Stimulated activated CD4-positive, alpha-beta T cell treated with anti-CD3 and anti-CD28 coated beads, Interleukin-12 subunit alpha, Interleukin-12 subunit beta, amount 100 ng/mL, for 48 hours (primary cell): ENCODE data around the gene MXRA8.
"Not testable (repeated sequence)": the region's sequence is repeated elsewhere in the genome, so short reads cannot be mapped to it uniquely, and the experiment has no call there.

Source experiments
- DNase-seq, 3 donors: peaks; one replicate each; pipeline ENCODE4 v3.0.0-alpha.2; 2020; ENCODE audit warnings: low read depth in 2 of 3, low spot score in 1 of 3

MXRA8 gene

DNA sequence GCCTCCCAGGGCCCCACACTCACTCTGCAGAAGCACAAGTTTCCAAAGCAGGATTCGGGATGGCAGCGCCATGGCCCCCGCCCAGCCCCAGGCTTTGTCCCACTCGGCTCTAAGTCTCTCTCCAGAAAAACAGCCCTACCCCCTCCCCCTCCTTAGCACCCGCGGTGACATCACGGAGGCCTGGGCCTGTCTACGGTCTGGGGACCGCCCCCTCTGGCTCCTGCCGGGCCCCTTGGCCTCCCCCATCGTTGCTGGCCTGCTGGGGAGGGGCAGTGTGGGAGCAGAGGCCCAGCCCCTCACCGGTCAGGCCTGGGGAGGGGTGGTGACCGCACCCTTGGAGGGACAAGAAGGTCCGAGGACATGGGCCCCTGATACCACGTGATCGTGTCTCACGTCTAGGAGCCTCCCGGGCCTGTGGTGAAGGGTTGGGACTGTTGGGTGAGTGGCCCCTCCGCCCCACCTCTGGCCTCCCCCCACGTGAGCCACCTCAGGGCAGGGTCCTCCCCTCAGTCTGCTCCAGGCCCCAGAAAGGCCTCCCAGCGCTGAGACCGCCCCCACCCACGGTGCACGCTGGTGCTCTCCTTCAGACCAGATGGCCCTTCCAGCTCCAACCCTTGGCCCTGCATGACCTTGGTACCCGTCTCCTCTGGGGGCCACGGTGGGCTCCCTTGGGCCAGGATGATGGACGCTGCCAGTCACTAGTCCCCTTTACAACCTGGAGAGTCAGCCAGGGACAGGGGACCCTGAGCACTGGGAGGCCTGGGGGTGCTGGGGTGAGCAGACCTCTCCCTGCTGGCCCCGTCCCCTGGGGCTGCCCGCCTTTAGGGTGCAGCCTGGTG lies at the start of gene MXRA8:
Gene MXRA8 (minus strand): TSS at position 123 of the 839 bp plus-strand sequence. CDS start 51 bp downstream, at position 72.
- no peak for DNase-seq

DNA sequence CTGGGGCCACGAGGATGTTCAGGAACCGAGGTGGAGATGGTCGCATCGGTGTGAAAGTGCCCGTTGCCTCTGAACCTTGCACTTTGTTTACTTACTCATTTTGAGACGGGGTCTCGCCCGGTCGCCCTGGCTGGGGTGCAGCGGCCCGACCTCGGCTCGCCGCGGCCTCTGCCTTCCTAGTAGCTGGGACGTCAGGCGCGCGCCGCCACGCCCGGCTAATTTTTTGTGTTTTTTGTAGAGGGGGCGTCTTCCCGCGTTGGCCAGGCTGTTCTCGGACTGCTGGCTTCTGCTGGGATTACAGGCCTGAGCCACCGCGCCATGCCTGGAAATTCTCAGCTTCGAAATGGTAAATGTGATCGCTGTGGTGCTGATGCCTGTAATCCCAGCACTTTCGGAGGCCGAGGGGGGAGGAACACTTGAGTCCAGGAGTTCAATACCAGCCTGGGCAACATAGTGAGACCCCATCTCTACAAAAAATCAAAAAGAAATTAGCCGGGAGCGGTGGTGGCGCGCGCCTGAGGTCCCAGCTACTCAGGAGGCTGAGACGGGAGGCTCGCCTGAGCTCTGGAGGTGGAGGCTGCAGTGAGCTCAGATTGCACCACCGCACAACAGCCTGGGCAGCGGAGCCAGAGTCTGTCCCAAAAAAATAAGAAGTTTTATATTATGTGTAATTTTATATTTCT lies 49.4 kb upstream of the MXRA8 start:
- no peak for DNase-seq

DNA sequence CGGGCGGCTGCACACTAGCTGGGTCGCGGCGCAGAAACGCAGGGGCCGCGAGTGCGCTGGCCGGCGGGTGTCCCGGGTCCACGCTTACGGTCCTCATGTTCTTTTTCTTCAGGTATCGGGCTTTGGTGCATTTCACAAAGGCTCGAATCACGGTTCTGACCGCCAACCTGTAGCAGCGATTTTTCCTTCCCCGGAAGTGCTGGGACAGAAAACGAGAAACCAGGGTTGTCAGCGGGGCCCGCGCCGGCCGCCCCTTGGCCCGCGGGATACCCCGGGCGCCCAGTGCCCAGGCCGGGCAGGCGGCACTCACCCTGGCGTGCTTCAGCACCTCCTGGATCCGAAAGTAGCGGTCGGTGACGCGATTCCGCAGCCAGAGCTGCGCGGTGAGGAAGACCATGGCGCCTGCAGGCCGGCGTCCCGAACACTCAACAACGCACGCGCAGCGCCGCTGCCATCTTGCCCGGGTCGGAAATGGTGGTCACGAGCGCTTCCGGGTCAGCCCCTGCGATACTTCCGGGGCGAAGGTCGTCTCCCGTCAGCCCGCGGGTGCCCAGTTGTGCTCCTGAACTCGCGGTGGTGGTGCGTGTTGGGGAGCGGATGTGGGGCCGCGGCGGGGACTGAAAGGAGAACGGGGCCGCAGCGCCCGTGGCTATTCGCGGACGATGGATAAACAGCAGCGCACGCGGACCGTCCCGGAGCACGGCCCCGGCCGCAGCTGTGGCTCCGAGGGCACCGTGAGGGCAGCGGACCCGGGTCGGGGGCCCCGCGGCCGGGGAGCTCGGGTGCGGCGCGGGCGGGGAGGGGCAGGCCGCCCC lies 48.7 kb upstream of the MXRA8 start, which contains the start of gene MRPL20:
Gene MRPL20 (minus strand): TSS at position 473 of the 815 bp plus-strand sequence. CDS start 76 bp downstream, at position 397.
- DNase-seq = peak; percentile 90 to 95 (median 93)

DNA sequence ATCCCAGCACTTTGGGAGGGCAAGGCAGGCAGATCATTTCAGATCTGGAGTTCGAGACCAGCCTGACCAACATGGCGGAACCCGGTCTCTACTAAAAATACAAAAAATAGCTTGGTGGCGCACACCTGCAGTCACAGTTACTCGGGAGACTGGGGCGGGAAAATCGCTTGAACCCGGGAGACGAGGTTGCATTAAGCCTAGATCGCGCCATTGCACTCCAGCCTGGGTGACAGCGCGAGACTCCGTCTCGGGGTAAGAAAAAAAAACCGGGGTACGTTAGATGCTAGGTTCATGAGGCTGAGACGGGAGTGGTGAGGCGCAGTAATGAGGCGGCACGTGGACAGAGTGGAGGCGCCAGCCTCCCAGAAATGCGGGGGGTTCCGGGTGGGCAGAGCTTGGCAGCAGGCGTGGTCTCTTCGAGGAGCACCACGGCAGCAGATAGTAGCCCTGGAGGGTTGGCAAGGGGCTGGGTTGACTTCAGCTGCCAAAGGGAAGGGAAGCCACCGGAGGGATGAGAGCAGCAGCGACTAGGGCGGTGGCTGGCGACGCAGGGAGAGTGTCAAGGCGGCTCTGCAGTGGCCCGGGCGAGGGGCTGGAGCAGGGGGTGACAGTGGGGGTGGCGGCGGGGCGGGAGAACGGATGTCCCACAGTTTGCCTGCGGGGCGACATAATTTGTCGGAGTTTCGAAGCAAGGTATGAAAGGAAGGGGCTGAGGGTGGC lies 47.9 kb upstream of the MXRA8 start:
- DNase-seq = no peak

DNA sequence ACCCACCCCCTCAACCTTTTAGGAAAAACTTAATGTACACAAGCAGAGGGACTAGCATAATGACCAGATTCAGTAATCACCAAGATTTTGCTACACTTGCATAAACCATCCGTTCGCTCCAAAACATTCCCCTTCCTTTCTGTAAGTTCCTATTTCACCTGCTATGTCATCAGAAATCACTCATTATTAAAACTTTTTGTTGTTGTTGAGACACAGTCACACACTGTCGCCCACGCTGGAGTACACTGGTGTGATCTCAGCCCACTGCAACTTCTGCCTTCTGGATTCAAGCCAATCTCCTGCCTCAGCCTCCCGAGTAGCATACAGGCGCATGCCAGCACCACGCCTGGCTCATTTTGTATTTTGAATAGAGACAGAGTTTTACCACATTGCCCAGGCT lies 45.3 kb upstream of the MXRA8 start:
- no peak for DNase-seq

DNA sequence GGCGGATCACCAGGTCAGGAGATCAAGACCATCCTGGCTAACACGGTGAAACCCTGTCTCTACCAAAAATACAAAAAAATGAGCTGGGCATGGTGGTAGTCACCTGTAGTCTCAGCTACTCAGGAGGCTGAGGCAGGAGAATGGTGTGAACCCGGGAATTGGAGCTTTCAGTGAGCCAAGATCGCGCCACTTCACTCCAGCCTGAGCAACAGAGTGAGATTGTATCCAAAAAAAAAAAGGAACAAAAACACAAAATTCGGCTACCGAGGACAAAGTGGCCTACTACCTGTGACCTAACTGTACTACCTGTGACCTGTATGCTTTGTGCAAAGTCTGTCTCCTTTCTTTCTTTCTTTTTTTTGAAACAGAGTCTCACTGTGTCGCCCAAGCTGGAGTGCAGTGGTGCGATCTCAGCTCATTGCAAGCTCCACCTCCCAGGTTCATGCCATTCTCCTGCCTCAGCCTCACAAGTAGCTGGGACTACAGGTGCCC lies 44.6 kb upstream of the MXRA8 start:
- DNase-seq = not testable (repeated sequence)

- peak in 2 of 3 donors; percentile 28 to 49 for DNase-seq
Observed at GRCh38 chr1:1402072-1402900, 43.9 kb upstream of the MXRA8 start.

DNA sequence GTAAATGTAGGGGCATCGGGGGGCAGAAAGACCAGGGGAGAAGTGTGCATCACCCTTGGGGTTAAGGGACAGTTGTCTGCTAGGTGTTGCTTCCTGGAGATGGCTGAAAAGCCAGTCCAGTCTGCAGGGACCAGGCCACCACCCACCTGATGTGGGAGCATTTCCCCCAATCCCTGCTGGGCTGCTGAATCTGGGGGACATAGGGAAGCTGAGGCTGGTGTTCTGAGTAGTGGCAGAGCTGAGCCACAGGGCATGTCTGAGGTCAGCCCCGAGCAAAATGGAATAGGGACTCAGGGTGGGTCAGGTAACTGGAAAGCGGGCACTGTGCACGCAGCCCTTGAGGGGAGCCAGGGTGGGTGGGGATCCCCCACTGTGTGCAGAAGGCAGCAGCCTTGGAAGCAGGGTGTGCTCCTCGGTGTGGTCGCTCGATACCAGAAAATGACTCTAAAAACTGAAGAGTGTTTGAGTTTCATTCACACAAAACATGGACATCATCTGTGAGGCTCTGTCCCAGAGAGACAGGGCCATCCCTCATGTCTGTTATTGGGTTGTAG lies 43.2 kb upstream of the MXRA8 start:
- no peak for DNase-seq

DNA sequence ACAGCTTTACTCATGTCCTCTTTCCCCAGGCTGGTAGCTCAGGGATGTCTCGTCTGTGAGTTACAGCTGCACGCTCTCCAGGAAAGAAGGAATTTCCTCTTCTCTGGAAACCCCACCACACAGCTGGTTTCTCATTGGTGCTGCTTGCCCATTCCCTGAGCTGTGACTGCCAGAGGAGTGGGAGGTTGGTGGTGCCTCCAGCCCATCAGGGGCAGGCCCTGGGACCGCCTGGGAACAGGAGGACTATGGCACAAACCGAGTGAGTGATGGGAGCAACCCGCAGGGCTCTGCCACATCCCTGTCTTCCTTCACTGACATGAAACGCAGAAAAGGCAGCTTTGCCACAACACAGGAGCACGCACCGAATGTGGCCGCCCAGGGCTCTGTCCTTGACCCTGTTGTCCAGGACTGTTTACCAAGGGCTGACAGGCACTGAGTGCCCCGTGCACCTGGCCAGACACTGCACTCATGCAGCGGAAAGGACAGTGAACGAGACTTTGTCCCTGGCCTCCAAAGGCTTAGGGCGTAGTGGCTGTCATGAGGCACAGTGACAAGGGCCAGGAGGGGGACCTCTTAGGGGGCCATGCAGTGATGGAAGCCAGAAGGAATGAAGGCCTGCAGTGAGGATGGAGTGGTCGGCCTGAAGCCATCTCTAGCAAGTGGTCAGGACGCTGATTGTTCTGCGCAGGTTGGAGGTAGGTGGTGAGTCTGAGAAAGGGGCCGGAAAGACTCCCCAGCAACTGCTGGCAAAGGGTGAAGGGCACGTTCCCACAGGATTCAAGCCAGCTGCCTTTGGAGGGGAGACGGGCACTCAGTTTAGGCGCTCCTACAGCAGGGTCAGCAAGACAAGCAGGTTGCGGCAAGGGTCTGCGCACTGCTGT lies 42.5 kb upstream of the MXRA8 start:
- no peak for DNase-seq

- DNase-seq = no peak
Observed at GRCh38 chr1:1399872-1400575, 41.7 kb upstream of the MXRA8 start.

DNA sequence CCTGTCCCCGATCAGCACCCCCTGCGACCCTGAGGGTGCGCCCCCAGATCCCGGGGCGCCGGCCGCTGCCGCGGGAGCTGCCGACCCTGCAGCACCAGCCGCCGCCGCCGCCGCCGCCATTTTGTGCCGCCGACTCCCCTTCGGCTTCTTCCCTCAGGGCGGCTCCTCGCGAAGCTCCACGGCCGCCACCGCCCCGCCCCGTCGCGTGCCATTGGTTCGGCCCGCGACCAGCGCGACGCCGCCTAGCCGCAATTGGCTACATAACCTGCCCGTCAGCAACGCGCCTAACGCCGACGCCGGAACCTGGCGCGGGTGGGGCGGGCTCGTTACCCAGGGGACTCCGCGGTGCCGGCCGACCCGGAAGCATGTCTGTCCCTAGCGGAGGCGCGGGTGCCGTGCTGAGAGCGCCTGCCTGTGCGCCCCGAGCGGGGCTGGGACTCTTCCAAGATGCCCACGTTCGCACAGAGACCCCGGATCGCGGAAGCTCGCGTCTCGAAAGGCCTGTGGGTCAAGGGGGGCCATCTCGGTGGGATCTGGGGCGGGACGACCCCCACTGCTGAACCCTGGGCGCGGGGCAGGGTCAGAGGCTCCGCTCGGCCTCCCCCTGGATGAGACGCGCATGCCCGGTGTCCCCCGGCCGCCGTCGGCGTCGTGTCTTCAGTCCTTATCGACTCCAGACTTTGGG lies 41.0 kb upstream of the MXRA8 start, which contains the start of gene CCNL2:
Gene CCNL2 (minus strand): TSS at position 149 of the 685 bp plus-strand sequence. CDS start 29 bp downstream, at position 120.
- peak; percentile 98 to 100 (median 99) for DNase-seq

DNA sequence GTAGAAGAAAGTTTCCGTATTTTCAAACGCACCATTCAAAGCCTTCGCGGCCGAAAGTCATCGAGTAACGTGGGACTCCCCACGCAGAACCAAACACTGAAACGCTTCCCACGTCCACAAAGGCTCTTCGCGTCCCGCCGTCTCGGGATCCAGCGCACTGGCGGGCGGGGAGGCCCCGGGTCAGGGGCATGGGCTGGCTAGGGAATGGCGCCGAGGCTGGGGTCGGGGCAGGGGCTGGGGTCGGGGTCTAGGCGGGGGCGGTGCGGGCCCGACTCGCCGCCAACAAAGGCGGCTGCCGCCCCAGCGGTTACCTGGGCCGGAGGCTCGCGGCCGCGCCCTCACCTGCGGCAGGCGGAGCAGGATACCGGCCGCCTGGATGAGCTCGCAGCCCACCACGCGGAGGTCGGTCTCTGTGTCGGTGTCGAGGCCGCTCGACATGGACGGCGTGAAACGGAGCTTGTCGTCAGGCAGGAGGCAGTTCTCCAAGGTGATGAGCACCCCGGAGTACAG lies 40.4 kb upstream of the MXRA8 start:
- DNase-seq = no peak

- no peak for DNase-seq
Observed at GRCh38 chr1:1397839-1398523, 39.6 kb upstream of the MXRA8 start.

GRCh38 chr1:1395166-1395565 lies 36.8 kb upstream of the MXRA8 start:
- no peak for DNase-seq

- no peak for DNase-seq
Observed at GRCh38 chr1:1394116-1394515, 35.8 kb upstream of the MXRA8 start.

DNA sequence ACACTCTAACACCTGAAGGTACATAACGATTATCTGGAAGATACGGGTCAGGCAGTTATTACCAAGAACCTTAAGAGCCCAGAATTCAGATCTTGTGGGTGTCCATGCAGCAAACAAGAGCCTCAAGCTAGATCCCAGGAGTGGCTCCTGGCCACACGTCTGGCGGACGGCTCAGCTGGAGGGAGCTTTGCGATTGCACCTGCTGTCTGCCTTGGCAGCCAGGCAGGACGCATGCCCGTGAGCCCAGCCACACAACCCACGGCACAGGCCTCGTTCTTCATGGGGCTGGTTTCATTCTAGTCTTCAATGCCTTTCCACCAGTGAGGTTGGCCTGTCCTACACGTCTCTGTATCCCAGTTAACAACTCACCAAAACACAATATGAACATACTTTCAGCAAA lies 35.1 kb upstream of the MXRA8 start:
- DNase-seq = no peak
